Measurements from ENCODE around the gene NUB1.

The NUB1 gene

GRCh38 chr7:151379534-151380198 lies 38.1 kb downstream of the NUB1 start:
- DNase-seq: no peak

- DNase-seq: no peak
These were observed 38.8 kb downstream of the NUB1 start for GRCh38 chr7:151380199-151381097.

GRCh38 chr7:151381098-151381347 lies 39.4 kb downstream of the NUB1 start:
- DNase-seq: no peak

GRCh38 chr7:151381348-151382078 lies 39.9 kb downstream of the NUB1 start:
- DNase-seq: no peak

- DNase-seq: no peak
These were observed 40.7 kb downstream of the NUB1 start for GRCh38 chr7:151382079-151382885.

GRCh38 chr7:151383638-151384351 lies 42.2 kb downstream of the NUB1 start:
- no peak for DNase-seq

- no peak for DNase-seq
These were observed 42.7 kb downstream of the NUB1 start for GRCh38 chr7:151384352-151384697.

GRCh38 chr7:151384776-151385625 lies 43.4 kb downstream of the NUB1 start:
- DNase-seq: no peak

GRCh38 chr7:151385626-151386300 lies 44.2 kb downstream of the NUB1 start:
- DNase-seq: no peak

- no peak for DNase-seq
These were observed 44.9 kb downstream of the NUB1 start for GRCh38 chr7:151386301-151387160.

- DNase-seq: no peak
These were observed 45.8 kb downstream of the NUB1 start for GRCh38 chr7:151387161-151388006.

- DNase-seq: no peak
These were observed 46.3 kb downstream of the NUB1 start for GRCh38 chr7:151388007-151388297.

GRCh38 chr7:151388430-151388829 lies 46.8 kb downstream of the NUB1 start:
- DNase-seq: no peak

GRCh38 chr7:151389096-151389767 lies 47.6 kb downstream of the NUB1 start:
- no peak for DNase-seq

- DNase-seq: no peak
These were observed 48.4 kb downstream of the NUB1 start for GRCh38 chr7:151389768-151390597.

GRCh38 chr7:151390598-151391357 lies 49.2 kb downstream of the NUB1 start:
- no peak for DNase-seq

GRCh38 chr7:151391358-151391730 lies 49.7 kb downstream of the NUB1 start:
- no peak for DNase-seq
